Esophagus squamous epithelium (tissue), 5 donors: Measurements from ENCODE around the gene CST6. TPM values are rescaled to one million over a fixed set of nuclear protein-coding genes. Genes with fewer than 3 reads are reported as not detected.

Experiments
- DNase-seq: peaks from one replicate; lab custom pipeline; 2025; lab: John Stamatoyannopoulos, UW
- H3K27ac ChIP-seq, 4 donors: fragments of 200-600 bp; sonication (generic); one replicate each; pipeline ENCODE4 v1.5.1; 2016 to 2019; ENCODE audit warnings: mild to moderate bottlenecking in 1 of 4
- H3K27me3 ChIP-seq, 4 donors: fragments of 200-600 bp; sonication (generic); 1 replicate in 3 of 4; 2 replicates in 1 of 4; pipeline versions ENCODE4 v1.5.1 to v1.6.0; 2017 to 2021; ENCODE audit warnings: antibody characterized with exemption in 1 of 4
- H3K36me3 ChIP-seq, 3 donors: fragments of 200-600 bp; sonication (generic); one replicate each; pipeline ENCODE4 v1.5.1; 2016 to 2019
- H3K4me1 ChIP-seq, 3 donors: fragments of 200-600 bp; sonication (generic); one replicate each; pipeline ENCODE4 v1.5.1; 2017 to 2019
- H3K4me3 ChIP-seq, 4 donors: fragments of 200-600 bp; sonication (generic); 1 replicate in 3 of 4; 2 replicates in 1 of 4; pipeline ENCODE4 v1.5.1; 2016 to 2019; ENCODE audit warnings: mild to moderate bottlenecking in 2 of 4, moderate library complexity in 1 of 4
- H3K9me3 ChIP-seq, 3 donors: fragments of 200-600 bp; sonication (generic); one replicate each; pipeline ENCODE4 v1.5.1; 2016 to 2019
- POLR2A ChIP-seq, 4 donors: fragments of 450-650 bp; IDR thresholded peaks; one replicate each; pipeline ENCODE4 v1.6.1; 2017; ENCODE audit warnings: antibody characterized with exemption in 4 of 4, mild to moderate bottlenecking in 4 of 4, moderate library complexity in 3 of 4
- WGBS, 2 donors: methylation state at CpG; one replicate each; pipeline ENCODE4 v1.1.5; 2018; 5-methylcytosine and 5-hydroxymethylcytosine counted together
- intact Hi-C: fragments of 100-400 bp; cut with DNase I; formaldehyde crosslinking; loops from one replicate; pipeline ENCODE4 v1.15.0; 2022
- total RNA-seq, 4 donors: library from RNA; depleted of rRNA; stranded (reverse); fragments of >200 nt; gene quantifications; one replicate each; pipeline ENCODE4 v1.1.0, GENCODE V29; 2016
- TF ChIP-seq, protein P1 (sequence below), 6 experiments: fragments of 450-650 bp in 4 of 6; fragments of 200-600 bp in 2 of 6; sonication (generic) in 2 of 6; IDR thresholded peaks; one replicate each; pipeline ENCODE4 v1.5.1; 2016 to 2019; ENCODE audit warnings: antibody characterized with exemption in 6 of 6, mild to moderate bottlenecking in 4 of 6, moderate library complexity in 4 of 6
- donor health status: DM: yes; HTN: yes; CAD: no.

Gene CST6
- total RNA-seq, 4 donors from 2014 or later = 14.6 to 58.5 (median 15.1) TPM

- WGBS, 2 donors = 88 to 91% methylated on average over 7 to 9 of the region's 9 CpGs
- TF ChIP-seq POLR2A (IDR thresholded peaks at IDR 0.05) = no peak
- TF ChIP-seq, protein P1, sequence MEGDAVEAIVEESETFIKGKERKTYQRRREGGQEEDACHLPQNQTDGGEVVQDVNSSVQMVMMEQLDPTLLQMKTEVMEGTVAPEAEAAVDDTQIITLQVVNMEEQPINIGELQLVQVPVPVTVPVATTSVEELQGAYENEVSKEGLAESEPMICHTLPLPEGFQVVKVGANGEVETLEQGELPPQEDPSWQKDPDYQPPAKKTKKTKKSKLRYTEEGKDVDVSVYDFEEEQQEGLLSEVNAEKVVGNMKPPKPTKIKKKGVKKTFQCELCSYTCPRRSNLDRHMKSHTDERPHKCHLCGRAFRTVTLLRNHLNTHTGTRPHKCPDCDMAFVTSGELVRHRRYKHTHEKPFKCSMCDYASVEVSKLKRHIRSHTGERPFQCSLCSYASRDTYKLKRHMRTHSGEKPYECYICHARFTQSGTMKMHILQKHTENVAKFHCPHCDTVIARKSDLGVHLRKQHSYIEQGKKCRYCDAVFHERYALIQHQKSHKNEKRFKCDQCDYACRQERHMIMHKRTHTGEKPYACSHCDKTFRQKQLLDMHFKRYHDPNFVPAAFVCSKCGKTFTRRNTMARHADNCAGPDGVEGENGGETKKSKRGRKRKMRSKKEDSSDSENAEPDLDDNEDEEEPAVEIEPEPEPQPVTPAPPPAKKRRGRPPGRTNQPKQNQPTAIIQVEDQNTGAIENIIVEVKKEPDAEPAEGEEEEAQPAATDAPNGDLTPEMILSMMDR (IDR thresholded peaks at IDR 0.05) = no peak
- H3K4me3 ChIP-seq = no peak overlapping the region
- intact Hi-C loops = no loop called here
- no peak overlapping the region for H3K27ac ChIP-seq
- H3K36me3 ChIP-seq = peaks cover 23 to 69% (median 25%) of the 10 kb centered on the region in 3 donors
- no peak for DNase-seq
- no peaks in the 10 kb centered on the region for H3K27me3 ChIP-seq
- peaks cover 0 to 6% (median 0%) of the 10 kb centered on the region in 3 donors for H3K4me1 ChIP-seq
- no peaks in the 10 kb centered on the region for H3K9me3 ChIP-seq
Observed at GRCh38 chr11:65975771-65976170, 36.0 kb upstream of the CST6 start.

DNA sequence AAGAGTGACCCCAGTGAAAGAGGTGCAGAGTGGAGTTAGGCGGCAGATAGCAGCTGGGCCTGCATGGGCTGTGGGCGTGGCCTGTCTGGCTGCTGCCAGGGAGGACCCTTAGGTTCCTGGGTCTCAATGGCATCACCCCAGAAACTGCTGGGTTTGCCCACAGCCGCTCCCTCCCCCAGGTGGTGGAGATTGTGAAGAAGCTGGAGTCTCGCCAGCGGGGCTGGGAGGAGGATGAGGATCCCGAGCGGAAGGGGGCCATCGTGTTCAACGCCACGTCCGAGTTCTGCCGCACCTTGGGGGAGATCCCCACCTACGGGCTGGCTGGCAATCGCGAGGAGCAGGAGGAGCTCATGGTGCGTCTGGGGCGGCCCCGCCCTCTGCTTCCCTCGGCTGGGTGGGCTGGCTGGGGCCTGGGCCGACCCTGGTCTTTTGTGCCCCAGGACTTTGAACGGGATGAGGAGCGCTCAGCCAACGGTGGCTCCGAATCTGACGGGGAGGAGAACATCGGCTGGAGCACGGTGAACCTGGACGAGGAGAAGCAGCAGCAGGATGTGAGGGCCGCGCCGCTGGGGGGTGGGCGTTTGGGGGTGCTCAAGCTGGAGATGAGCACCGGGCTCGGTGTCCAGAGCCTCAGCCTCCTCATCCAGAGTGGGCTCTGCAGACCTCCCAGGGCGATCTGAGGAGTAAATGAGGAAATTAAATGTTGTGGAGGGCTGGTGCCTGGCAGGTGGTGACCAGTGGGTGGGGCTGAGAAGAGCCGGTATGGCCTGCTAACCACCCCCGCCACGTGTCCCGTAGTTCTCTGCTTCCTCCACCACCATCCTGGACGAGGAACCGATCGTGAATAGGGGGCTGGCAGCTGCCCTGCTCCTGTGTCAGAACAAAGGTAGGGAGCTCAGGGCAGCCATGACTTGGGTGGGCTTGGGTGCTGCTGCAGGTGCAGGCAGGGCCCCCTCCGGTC lies 35.3 kb upstream of the CST6 start:
- no peak for TF ChIP-seq POLR2A (IDR thresholded peaks at IDR 0.05)
- TF ChIP-seq, protein P1 (IDR thresholded peaks at IDR 0.05) = no peak
- H3K27me3 ChIP-seq = no peaks in the 10 kb centered on the region
- H3K27ac ChIP-seq = no peak overlapping the region
- H3K4me3 ChIP-seq = no peak overlapping the region
- WGBS, 2 donors = 68 to 83% methylated on average over 9 to 29 of the region's 43 CpGs
- H3K9me3 ChIP-seq = no peaks in the 10 kb centered on the region
- intact Hi-C loops = no loop called here
- DNase-seq = no peak
- H3K36me3 ChIP-seq = peaks cover 23 to 69% (median 25%) of the 10 kb centered on the region in 3 donors
- H3K4me1 ChIP-seq = peaks cover 0 to 6% (median 0%) of the 10 kb centered on the region in 3 donors

DNA sequence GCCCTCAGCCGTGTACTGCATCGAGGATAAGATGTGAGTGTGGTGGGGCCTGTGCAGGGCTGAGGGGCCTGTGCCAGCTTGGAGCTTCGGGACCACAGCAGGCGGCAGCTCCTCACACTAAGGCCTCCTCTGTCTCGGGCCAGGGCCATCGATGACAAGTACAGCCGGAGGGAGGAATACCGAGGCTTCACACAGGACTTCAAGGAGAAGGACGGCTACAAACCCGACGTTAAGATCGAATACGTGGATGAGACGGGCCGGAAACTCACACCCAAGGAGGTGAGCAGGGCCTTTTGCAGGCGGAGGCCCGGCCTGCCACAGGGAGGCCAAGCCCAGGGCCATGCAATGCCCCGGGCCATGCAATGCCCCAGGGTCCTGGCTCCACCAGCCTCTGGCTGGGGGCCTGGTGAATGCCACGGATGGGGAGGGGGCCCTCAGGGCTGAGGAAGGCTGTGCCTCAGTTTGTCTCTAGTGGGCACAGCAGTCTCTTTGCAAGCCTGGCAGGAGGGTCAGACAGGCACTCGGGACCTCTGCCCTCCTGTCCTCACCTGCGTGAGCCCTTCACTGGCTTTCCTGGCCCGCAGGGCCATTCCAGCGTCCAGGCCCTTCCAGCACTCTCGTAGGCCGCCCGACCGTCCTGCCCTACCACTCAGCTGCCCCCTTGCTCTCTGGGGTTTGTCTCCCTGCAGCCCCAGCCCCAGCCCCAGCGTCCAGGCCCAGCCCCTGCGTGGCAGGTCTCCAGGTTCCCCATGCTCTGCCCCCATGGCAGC lies 34.0 kb upstream of the CST6 start:
- Histone ChIP-seq H3K36me3 (peaks cover 23 to 59% (median 25%) of the 10 kb centered on the region in 3 donors), H3K27me3 (no peaks in the 10 kb centered on the region), H3K27ac (no peak overlapping the region), H3K4me3 (no peak overlapping the region), H3K4me1 (peaks cover 0 to 6% (median 0%) of the 10 kb centered on the region in 3 donors), H3K9me3 (no peaks in the 10 kb centered on the region)
- intact Hi-C loops = no loop called here
- TF ChIP-seq POLR2A (IDR thresholded peaks at IDR 0.05) = no peak
- TF ChIP-seq, protein P1 (IDR thresholded peaks at IDR 0.05) = no peak
- DNase-seq = no peak
- WGBS, 2 donors = 86 to 96% methylated on average over 8 to 24 of the region's 29 CpGs

DNA sequence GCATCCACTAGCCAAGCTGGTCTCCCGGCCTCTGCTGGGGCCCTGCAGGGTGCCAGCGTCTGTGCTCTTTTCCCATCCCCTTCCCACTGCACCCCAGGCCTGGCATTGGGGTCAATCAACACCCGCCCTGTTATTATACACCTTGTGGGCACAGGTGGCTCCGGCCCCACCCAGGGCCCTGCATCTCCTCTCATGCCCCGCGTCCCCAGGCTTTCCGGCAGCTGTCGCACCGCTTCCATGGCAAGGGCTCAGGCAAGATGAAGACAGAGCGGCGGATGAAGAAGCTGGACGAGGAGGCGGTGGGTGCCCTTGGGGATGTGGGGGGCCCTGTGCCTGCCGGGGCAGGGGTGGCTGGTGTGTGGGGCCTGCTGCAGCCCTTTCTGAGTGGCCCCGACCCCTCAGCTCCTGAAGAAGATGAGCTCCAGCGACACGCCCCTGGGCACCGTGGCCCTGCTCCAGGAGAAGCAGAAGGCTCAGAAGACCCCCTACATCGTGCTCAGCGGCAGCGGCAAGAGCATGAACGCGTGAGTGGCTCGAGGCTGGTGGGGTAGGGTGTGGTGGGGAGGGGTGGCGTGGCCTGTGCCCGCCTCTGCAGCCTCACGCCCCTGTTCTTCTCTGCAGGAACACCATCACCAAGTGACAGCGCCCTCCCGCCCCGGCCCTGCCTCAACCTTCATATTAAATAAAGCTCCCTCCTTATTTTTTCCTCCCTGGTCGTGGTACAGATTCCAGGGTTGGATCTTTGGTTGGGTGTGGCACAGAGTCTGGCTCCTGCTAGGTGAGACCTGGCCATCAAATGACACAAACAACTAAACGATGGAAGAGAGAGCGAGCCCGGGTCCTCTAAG lies 33.2 kb upstream of the CST6 start:
- intact Hi-C loops = no loop called here
- 80 to 92% methylated on average over 4 to 11 of the region's 34 CpGs for WGBS, 2 donors

More for the DNA sequence above, 33.2 kb upstream of the CST6 start:
- H3K4me3 ChIP-seq = no peak overlapping the region
- TF ChIP-seq, protein P1 (IDR thresholded peaks at IDR 0.05) = no peak
- TF ChIP-seq POLR2A (IDR thresholded peaks at IDR 0.05) = no peak
- H3K36me3 ChIP-seq = peaks cover 23 to 51% (median 25%) of the 10 kb centered on the region in 3 donors
- DNase-seq = no peak
- no peak overlapping the region for H3K27ac ChIP-seq
- peaks cover 0 to under 1% (median 0%) of the 10 kb centered on the region in 3 donors for H3K4me1 ChIP-seq
- no peaks in the 10 kb centered on the region for H3K27me3 ChIP-seq
- H3K9me3 ChIP-seq = no peaks in the 10 kb centered on the region
